ENCODE data around the gene CXCL8. TPM values are rescaled to one million over a fixed set of nuclear protein-coding genes. Genes with fewer than 3 reads are reported as not detected.

CXCL8 gene
- total and polyA plus RNA-seq, 4 donors, result 0.33 to 3.8 (median 1.1) TPM

DNA sequence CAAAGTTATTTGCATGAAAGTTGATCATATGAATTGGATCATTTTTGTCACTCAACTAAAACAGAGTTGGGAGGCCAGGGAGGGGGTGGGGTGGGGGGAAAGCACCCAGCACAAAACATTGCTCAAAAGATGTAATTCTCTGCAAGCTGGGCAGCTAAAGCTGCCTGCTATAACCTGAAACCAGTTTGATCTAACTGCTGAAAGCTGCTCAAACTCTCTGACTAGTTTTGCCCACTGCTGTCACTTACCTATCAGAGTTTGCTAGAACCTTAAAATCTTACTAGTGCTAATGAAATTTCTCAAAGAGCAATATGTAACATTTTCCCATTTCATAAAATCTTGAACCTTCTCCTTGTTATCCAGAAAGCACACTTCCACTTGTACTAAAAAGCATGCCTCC lies 10.4 kb downstream of the CXCL8 start:
- Histone ChIP-seq H3K9me3 (ENCODE audit: control insufficient read depth in 4 of 4, low read length in 3 of 4) (no peaks in the 10 kb centered on the region), H3K36me3 (ENCODE audit: control insufficient read depth in 4 of 4, insufficient read depth in 3 of 4, low read depth in 1 of 4, low read length in 3 of 4) (peaks cover 0 to 2% (median 0%) of the 10 kb centered on the region in 4 donors), H3K27me3 (ENCODE audit: control insufficient read depth in 4 of 4, insufficient read depth in 4 of 4, low read length in 3 of 4) (no peaks in the 10 kb centered on the region), H3K4me1 (ENCODE audit: control insufficient read depth in 4 of 4, insufficient read depth in 4 of 4, low read length in 3 of 4) (no peaks in the 10 kb centered on the region), H3K9ac (ENCODE audit: low read depth in 1 of 2, low read length in 2 of 2) (no peak overlapping the region), H3K4me3 (ENCODE audit: low read depth in 1 of 3, low read length in 3 of 3) (no peak overlapping the region), H3K27ac (ENCODE audit: low read depth in 1 of 2, low read length in 2 of 2) (no peak overlapping the region)
- no peak for DNase-seq (ENCODE audit: low spot score)
- TF ChIP-seq, protein P1, sequence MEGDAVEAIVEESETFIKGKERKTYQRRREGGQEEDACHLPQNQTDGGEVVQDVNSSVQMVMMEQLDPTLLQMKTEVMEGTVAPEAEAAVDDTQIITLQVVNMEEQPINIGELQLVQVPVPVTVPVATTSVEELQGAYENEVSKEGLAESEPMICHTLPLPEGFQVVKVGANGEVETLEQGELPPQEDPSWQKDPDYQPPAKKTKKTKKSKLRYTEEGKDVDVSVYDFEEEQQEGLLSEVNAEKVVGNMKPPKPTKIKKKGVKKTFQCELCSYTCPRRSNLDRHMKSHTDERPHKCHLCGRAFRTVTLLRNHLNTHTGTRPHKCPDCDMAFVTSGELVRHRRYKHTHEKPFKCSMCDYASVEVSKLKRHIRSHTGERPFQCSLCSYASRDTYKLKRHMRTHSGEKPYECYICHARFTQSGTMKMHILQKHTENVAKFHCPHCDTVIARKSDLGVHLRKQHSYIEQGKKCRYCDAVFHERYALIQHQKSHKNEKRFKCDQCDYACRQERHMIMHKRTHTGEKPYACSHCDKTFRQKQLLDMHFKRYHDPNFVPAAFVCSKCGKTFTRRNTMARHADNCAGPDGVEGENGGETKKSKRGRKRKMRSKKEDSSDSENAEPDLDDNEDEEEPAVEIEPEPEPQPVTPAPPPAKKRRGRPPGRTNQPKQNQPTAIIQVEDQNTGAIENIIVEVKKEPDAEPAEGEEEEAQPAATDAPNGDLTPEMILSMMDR (IDR thresholded peaks at IDR 0.05; ENCODE audit: low read depth, low read length, missing input control), result no peak
- TF ChIP-seq, protein P2, sequence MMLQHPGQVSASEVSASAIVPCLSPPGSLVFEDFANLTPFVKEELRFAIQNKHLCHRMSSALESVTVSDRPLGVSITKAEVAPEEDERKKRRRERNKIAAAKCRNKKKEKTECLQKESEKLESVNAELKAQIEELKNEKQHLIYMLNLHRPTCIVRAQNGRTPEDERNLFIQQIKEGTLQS (IDR thresholded peaks at IDR 0.05), result no peak
- TF ChIP-seq, protein P3, sequence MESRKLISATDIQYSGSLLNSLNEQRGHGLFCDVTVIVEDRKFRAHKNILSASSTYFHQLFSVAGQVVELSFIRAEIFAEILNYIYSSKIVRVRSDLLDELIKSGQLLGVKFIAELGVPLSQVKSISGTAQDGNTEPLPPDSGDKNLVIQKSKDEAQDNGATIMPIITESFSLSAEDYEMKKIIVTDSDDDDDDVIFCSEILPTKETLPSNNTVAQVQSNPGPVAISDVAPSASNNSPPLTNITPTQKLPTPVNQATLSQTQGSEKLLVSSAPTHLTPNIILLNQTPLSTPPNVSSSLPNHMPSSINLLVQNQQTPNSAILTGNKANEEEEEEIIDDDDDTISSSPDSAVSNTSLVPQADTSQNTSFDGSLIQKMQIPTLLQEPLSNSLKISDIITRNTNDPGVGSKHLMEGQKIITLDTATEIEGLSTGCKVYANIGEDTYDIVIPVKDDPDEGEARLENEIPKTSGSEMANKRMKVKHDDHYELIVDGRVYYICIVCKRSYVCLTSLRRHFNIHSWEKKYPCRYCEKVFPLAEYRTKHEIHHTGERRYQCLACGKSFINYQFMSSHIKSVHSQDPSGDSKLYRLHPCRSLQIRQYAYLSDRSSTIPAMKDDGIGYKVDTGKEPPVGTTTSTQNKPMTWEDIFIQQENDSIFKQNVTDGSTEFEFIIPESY (IDR thresholded peaks at IDR 0.05), result no peak
- TF ChIP-seq RAD21 (IDR thresholded peaks at IDR 0.05), result no peak

DNA sequence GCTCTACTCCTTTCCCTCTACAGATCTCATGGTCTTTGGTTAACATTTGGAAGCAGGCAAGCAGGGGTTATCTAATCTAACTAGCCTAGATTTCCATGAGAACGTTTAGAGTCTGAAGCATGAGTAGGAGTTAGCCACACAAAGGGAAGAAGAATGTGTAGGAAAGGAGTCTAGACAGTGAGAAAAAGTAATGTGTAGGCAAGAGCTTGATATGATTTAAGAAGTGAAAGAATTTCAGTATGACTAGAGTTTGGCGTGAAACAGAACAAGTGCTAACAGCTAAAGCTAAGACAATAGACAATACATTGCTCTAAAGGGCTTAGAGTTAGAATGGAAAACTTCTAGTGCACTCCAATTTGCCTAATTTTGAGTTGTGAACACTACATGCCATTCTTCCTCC lies 10.8 kb downstream of the CXCL8 start:
- Histone ChIP-seq H3K9ac (ENCODE audit: low read depth in 1 of 2, low read length in 2 of 2) (no peak overlapping the region), H3K36me3 (ENCODE audit: control insufficient read depth in 4 of 4, insufficient read depth in 3 of 4, low read depth in 1 of 4, low read length in 3 of 4) (peaks cover 0 to 2% (median 0%) of the 10 kb centered on the region in 4 donors), H3K9me3 (ENCODE audit: control insufficient read depth in 4 of 4, low read length in 3 of 4) (no peaks in the 10 kb centered on the region), H3K27ac (ENCODE audit: low read depth in 1 of 2, low read length in 2 of 2) (no peak overlapping the region), H3K4me3 (ENCODE audit: low read depth in 1 of 3, low read length in 3 of 3) (no peak overlapping the region), H3K27me3 (ENCODE audit: control insufficient read depth in 4 of 4, insufficient read depth in 4 of 4, low read length in 3 of 4) (no peaks in the 10 kb centered on the region), H3K4me1 (ENCODE audit: control insufficient read depth in 4 of 4, insufficient read depth in 4 of 4, low read length in 3 of 4) (no peaks in the 10 kb centered on the region)
- TF ChIP-seq, protein P4, sequence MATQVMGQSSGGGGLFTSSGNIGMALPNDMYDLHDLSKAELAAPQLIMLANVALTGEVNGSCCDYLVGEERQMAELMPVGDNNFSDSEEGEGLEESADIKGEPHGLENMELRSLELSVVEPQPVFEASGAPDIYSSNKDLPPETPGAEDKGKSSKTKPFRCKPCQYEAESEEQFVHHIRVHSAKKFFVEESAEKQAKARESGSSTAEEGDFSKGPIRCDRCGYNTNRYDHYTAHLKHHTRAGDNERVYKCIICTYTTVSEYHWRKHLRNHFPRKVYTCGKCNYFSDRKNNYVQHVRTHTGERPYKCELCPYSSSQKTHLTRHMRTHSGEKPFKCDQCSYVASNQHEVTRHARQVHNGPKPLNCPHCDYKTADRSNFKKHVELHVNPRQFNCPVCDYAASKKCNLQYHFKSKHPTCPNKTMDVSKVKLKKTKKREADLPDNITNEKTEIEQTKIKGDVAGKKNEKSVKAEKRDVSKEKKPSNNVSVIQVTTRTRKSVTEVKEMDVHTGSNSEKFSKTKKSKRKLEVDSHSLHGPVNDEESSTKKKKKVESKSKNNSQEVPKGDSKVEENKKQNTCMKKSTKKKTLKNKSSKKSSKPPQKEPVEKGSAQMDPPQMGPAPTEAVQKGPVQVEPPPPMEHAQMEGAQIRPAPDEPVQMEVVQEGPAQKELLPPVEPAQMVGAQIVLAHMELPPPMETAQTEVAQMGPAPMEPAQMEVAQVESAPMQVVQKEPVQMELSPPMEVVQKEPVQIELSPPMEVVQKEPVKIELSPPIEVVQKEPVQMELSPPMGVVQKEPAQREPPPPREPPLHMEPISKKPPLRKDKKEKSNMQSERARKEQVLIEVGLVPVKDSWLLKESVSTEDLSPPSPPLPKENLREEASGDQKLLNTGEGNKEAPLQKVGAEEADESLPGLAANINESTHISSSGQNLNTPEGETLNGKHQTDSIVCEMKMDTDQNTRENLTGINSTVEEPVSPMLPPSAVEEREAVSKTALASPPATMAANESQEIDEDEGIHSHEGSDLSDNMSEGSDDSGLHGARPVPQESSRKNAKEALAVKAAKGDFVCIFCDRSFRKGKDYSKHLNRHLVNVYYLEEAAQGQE (IDR thresholded peaks at IDR 0.05), result no peak
- TF ChIP-seq RXRA (IDR thresholded peaks at IDR 0.05), result no peak
- TF ChIP-seq HNF4G (IDR thresholded peaks at IDR 0.05), result no peak
- TF ChIP-seq YY1 (IDR thresholded peaks at IDR 0.05), result no peak
- TF ChIP-seq JUND (IDR thresholded peaks at IDR 0.05), result no peak
- no peak for TF ChIP-seq FOXA2 (IDR thresholded peaks at IDR 0.05)
- WGBS, result 45% methylated on average over 2 of the region's 2 CpGs
- no peak for DNase-seq (ENCODE audit: low spot score)

DNA sequence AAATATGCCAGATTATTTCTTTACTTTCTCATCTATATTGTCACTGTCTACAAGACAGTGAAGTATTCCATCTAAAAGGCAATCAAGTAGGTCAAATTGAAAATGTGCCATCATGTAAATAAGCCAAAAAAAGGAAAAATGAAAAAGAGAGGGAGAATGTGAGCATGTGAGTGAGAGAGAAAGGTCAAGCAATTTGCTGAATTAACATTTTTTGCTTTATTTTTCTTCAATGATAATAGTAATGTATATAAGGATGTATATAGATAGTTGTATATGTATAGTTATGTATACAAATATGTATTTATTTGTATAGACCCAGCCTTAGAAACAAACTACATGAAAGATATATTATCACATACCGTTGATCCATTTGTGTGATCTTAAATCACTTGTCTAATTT lies 11.5 kb downstream of the CXCL8 start:
- no peak overlapping the region for H3K4me3 ChIP-seq (ENCODE audit: low read depth in 1 of 3, low read length in 3 of 3)
- WGBS, result 92% methylated on average over 1 of the region's 1 CpG
- peaks cover 0 to 2% (median 0%) of the 10 kb centered on the region in 4 donors for H3K36me3 ChIP-seq (ENCODE audit: control insufficient read depth in 4 of 4, insufficient read depth in 3 of 4, low read depth in 1 of 4, low read length in 3 of 4)
- no peak overlapping the region for H3K27ac ChIP-seq (ENCODE audit: low read depth in 1 of 2, low read length in 2 of 2)
- no peak overlapping the region for H3K9ac ChIP-seq (ENCODE audit: low read depth in 1 of 2, low read length in 2 of 2)
- no peaks in the 10 kb centered on the region for H3K4me1 ChIP-seq (ENCODE audit: control insufficient read depth in 4 of 4, insufficient read depth in 4 of 4, low read length in 3 of 4)
- no peak for DNase-seq (ENCODE audit: low spot score)
- H3K27me3 ChIP-seq (ENCODE audit: control insufficient read depth in 4 of 4, insufficient read depth in 4 of 4, low read length in 3 of 4), result no peaks in the 10 kb centered on the region
- H3K9me3 ChIP-seq (ENCODE audit: control insufficient read depth in 4 of 4, low read length in 3 of 4), result no peaks in the 10 kb centered on the region
- TF ChIP-seq RXRA (IDR thresholded peaks at IDR 0.05) (no peak), GABPA (IDR thresholded peaks at IDR 0.05 in 1 of 2, conservative IDR thresholded peaks at IDR 0.05 in 1 of 2) (no peak), RAD21 (IDR thresholded peaks at IDR 0.05) (no peak), JUND (IDR thresholded peaks at IDR 0.05) (no peak), TAF1 (conservative IDR thresholded peaks at IDR 0.05) (no peak)
- TF ChIP-seq, protein P1 (IDR thresholded peaks at IDR 0.05; ENCODE audit: low read depth, low read length, missing input control), result no peak
- TF ChIP-seq, protein P2 (IDR thresholded peaks at IDR 0.05), result no peak
- TF ChIP-seq, protein P5, sequence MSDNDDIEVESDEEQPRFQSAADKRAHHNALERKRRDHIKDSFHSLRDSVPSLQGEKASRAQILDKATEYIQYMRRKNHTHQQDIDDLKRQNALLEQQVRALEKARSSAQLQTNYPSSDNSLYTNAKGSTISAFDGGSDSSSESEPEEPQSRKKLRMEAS (IDR thresholded peaks at IDR 0.05), result no peak

All from liver (tissue), 9 donors.